Neutrophil (primary cell): Measurements from ENCODE around the gene SLC26A4.

ENCODE experiments used
- H3K27ac ChIP-seq: fragments of 200-600 bp; sonication (generic); 2 replicates; pipeline ENCODE4 v1.5.1; 2016; ENCODE audit warnings: mild to moderate bottlenecking, moderate library complexity
- H3K27me3 ChIP-seq: fragments of 200-600 bp; sonication (generic); 2 replicates; pipeline ENCODE4 v1.6.0; 2016; ENCODE audit warnings: mild to moderate bottlenecking
- H3K36me3 ChIP-seq: fragments of 200-600 bp; sonication (generic); 2 replicates; pipeline ENCODE4 v1.5.1; 2017
- H3K4me1 ChIP-seq, 2 experiments: fragments of 200-600 bp in 1 of 2; sonication (generic) in 1 of 2; 1 replicate in 1 of 2; 2 replicates in 1 of 2; pipeline versions ENCODE4 v1.5.1 to v1.6.1; 2013 to 2016; ENCODE audit warnings: low read depth in 1 of 2, low read length in 1 of 2, mild to moderate bottlenecking in 1 of 2, moderate library complexity in 1 of 2; ENCODE audit not compliant: control insufficient read depth in 1 of 2, insufficient read depth in 1 of 2
- H3K4me3 ChIP-seq, 2 experiments: fragments of 200-600 bp in 1 of 2; sonication (generic) in 1 of 2; 1 replicate in 1 of 2; 2 replicates in 1 of 2; pipeline ENCODE4 v1.5.1; 2013 to 2016; ENCODE audit warnings: low read depth in 1 of 2, low read length in 1 of 2, mild to moderate bottlenecking in 1 of 2, moderate library complexity in 1 of 2
- H3K9me3 ChIP-seq: fragments of 200-600 bp; sonication (generic); 2 replicates; pipeline ENCODE4 v1.5.1; 2016
- TF ChIP-seq, protein P1 (sequence below): fragments of 200-600 bp; sonication (generic); IDR thresholded peaks from 2 replicates; pipeline ENCODE4 v1.5.1; 2016; ENCODE audit warnings: antibody characterized with exemption

The SLC26A4 gene

GRCh38 chr7:107667341-107667740, 6.7 kb downstream of the SLC26A4 start:
- no peak overlapping the region for H3K4me3 ChIP-seq

DNA sequence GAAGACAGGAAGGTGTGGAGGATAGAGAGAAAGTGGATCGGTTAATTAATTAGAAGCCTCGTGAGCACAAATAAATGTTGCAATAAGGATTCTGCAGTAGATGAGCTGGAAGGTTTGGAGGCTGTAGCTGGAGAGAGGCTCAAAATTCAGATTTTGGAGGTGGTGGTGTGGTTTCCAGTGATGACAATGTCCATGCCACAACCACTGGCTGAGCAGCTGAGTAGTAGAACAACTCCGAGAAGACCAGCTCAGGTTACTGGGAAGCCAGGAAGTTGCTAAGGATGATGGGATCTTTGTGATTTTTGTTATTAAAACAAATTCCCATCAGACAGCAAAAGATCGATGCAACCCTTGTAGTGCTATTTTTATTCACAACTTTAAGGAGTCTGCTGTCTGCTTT, 7.7 kb downstream of the SLC26A4 start:
- Histone ChIP-seq H3K27me3 (peaks cover 39% of the 10 kb centered on the region), H3K36me3 (no peaks in the 10 kb centered on the region), H3K27ac (no peak overlapping the region), H3K4me1 (no peaks in the 10 kb centered on the region), H3K4me3 (no peak overlapping the region), H3K9me3 (no peaks in the 10 kb centered on the region)
- TF ChIP-seq, protein P1, sequence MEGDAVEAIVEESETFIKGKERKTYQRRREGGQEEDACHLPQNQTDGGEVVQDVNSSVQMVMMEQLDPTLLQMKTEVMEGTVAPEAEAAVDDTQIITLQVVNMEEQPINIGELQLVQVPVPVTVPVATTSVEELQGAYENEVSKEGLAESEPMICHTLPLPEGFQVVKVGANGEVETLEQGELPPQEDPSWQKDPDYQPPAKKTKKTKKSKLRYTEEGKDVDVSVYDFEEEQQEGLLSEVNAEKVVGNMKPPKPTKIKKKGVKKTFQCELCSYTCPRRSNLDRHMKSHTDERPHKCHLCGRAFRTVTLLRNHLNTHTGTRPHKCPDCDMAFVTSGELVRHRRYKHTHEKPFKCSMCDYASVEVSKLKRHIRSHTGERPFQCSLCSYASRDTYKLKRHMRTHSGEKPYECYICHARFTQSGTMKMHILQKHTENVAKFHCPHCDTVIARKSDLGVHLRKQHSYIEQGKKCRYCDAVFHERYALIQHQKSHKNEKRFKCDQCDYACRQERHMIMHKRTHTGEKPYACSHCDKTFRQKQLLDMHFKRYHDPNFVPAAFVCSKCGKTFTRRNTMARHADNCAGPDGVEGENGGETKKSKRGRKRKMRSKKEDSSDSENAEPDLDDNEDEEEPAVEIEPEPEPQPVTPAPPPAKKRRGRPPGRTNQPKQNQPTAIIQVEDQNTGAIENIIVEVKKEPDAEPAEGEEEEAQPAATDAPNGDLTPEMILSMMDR: no peak

More at GRCh38 chr7:107667341-107667740, 6.7 kb downstream of the SLC26A4 start:
- TF ChIP-seq, protein P1: no peak
- Histone ChIP-seq H3K9me3 (no peaks in the 10 kb centered on the region), H3K36me3 (no peaks in the 10 kb centered on the region), H3K27ac (no peak overlapping the region), H3K27me3 (peaks cover 49% of the 10 kb centered on the region), H3K4me1 (no peaks in the 10 kb centered on the region)

DNA sequence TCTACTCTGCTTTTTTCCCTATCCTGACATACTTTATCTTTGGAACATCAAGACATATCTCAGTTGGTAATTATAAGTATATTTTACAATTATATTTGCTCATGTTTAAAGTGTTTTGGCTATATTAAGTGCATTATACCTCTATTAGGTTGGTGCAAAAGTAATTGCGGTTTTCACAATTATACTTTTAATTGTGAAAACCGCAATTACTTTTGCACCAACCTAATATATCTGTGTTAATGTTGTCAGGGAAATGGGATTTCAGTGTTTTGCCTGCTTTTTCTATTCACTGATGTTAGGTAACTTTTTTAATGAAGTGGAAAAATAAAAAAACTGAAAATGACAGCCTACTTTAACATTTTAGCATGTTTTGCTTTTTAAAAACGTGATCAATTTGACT, 11.6 kb downstream of the SLC26A4 start:
- no peaks in the 10 kb centered on the region for H3K4me1 ChIP-seq
- H3K9me3 ChIP-seq: no peaks in the 10 kb centered on the region
- H3K27me3 ChIP-seq: peaks cover 12% of the 10 kb centered on the region
- no peak overlapping the region for H3K4me3 ChIP-seq
- TF ChIP-seq, protein P1: no peak
- H3K27ac ChIP-seq: no peak overlapping the region
- H3K36me3 ChIP-seq: no peaks in the 10 kb centered on the region

GRCh38 chr7:107676249-107676648, 15.6 kb downstream of the SLC26A4 start:
- TF ChIP-seq, protein P1: no peak
- H3K4me3 ChIP-seq: no peak overlapping the region
- H3K36me3 ChIP-seq: no peaks in the 10 kb centered on the region
- H3K27me3 ChIP-seq: peaks cover 3% of the 10 kb centered on the region
- H3K27ac ChIP-seq: no peak overlapping the region
- H3K9me3 ChIP-seq: no peaks in the 10 kb centered on the region
- no peaks in the 10 kb centered on the region for H3K4me1 ChIP-seq

GRCh38 chr7:107678110-107678753, 17.6 kb downstream of the SLC26A4 start:
- TF ChIP-seq, protein P1: no peak
- no peaks in the 10 kb centered on the region for H3K4me1 ChIP-seq

More at GRCh38 chr7:107678110-107678753, 17.6 kb downstream of the SLC26A4 start:
- no peak overlapping the region for H3K4me3 ChIP-seq
- no peaks in the 10 kb centered on the region for H3K9me3 ChIP-seq
- H3K36me3 ChIP-seq: no peaks in the 10 kb centered on the region
- no peak overlapping the region for H3K27ac ChIP-seq
- peaks cover 3% of the 10 kb centered on the region for H3K27me3 ChIP-seq
